Stimulated activated naive CD4-positive, alpha-beta T cell treated with Interleukin-2 at 50 U/mL for 16 hours (primary cell): ENCODE data around the gene IL19.
A peak's percentile ranks its signal among the peaks of the same experiment; 100 is the strongest.

Experiments
- DNase-seq: peaks from one replicate; lab custom pipeline; 2025; lab: John Stamatoyannopoulos, UW

The IL19 gene, protein sequence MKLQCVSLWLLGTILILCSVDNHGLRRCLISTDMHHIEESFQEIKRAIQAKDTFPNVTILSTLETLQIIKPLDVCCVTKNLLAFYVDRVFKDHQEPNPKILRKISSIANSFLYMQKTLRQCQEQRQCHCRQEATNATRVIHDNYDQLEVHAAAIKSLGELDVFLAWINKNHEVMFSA

DNA sequence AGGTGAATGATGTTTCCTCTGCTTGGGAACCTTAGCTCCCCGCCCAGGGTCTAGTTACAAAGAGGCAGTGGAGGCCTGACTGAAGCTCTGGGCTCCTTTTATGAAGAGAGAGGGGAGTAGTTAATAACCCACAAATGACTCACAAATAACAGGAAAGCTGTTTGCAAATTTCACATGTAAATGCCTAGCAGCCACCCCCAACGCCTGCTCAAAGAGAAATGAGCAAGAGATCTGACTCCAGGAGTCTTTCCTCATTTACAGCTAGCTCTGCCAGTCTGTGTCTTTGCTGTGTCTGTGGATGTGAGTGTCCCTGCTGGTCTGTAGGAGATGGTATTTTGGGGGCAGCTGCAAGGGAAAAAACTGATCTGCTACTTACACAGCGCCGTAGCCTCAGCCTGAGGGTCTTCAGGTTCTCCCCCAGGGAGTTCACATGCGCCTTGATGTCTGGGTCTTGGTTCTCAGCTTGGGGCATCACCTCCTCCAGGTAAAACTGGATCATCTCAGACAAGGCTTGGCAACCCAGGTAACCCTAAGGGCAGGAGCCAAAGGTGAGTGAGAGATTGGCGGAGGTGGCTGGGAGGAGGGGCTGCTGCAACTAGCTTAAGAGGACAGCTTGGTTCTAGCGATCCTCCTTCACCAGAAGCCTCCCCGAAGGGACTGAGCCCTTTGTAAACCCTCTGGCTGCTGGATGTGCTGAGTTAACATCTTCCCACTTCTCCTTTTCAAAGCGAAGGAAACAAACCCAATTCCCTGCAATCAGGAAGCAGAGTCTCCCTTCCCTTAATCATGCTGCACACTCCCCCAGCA is at the start of gene IL19:
Gene IL19, plus strand, starts transcription at position 243 of the 807 bp plus-strand sequence. CDS start 65,890 bp downstream, outside the sequence.
- peak; percentile 20 for DNase-seq

DNA sequence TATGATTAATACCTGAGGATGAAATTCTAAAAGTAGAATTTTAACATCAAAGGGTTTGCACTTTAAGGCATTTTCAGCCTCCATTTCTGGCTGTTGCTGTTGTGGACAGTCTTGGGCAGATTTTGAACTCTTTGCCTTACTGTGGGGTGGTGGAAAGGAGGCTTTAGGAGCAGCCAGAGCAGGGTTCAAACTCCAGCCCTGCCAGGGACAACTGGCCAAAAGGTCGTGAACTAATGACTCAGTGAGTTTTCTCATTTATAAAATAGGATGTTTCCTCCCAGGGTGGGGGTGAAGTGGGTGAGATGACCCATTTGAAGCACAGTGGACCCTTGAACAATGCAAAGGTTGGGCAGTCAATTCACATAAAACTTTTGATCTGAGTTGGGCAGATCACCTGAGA is 49.1 kb upstream of the IL19 start:
- no peak for DNase-seq

DNA sequence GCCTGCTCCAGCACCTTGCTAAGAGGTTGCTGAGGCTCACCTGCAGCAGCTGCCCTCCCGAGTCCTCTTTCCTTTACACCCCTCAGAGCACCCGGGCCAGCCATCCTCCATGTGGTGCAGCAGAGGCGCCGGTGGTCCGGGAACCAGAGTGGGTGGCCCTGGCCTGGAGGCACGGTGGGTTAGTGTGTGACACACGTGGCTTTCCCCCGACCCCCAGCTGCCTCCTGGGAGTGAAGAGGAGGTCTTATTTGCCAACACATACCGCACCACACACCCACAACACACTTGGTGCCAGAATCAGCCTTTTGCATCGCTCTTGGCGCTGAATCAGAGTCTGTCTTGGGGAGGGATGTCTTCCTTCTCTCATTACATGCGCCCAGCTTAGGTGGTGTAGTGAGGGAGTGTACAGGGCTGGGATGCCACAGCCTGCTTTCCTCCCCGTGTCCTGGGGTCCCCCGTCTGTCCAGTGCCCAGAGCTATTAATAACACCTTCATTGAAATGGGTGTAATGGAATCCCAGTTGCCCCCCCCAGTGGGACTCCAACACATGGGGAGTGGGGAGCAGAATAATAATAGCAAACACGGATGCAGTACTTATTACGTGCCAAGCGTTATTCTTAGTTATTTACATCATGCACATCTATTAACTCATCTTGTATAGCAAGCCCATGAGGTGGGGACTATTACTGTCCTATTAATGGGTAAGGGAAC is 47.7 kb upstream of the IL19 start:
- DNase-seq, result no peak

DNA sequence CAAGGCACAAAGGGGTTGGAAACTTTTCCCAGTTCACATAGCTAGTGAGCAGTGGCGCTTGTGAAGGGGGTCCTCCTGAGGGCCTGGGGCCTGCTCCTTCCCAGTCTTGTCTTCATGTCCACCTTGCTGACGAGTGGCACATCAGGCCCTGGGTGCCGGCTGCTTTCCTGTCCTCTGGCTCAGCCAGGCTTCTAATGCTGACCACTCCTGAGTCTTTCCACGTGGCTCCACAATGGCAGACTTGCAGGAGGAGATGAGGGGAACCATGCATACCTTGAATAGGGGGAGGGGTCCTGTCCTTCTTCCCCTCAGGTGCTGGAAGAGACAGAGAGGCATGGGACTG is 47.1 kb upstream of the IL19 start:
- DNase-seq, result no peak

DNA sequence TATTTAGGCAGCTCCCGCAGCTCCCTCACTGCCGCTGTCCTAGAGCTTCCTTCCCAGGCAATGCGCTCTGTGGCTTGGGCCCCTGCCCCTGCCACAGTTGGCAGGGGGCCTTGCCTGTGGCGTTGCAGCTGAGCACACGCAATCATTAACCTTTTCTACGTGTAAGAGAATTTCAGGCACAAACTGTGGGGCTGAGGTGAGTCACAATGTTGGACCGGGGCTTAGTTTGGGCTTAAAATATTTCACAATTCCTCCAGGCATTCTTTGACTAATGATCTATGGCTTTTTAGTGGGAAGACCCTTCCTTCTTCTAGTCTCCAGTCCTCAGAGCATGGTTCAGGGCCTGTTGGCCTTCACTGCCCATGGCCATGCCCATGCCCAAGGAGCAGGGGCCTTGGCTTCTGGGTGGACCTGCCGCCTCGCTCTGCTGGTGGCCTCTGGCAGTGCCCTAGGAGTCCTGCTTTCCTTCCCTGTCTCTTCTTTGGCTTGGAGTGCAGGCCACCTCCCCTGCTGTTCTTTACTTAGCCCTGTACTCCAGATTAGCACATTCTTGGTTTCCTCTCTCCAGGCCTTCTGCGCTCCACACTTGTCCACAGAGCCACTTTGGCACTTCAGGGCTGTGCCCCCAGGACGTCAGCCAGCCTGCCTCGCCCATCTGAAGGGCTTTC is 46.6 kb upstream of the IL19 start:
- no peak for DNase-seq

DNA sequence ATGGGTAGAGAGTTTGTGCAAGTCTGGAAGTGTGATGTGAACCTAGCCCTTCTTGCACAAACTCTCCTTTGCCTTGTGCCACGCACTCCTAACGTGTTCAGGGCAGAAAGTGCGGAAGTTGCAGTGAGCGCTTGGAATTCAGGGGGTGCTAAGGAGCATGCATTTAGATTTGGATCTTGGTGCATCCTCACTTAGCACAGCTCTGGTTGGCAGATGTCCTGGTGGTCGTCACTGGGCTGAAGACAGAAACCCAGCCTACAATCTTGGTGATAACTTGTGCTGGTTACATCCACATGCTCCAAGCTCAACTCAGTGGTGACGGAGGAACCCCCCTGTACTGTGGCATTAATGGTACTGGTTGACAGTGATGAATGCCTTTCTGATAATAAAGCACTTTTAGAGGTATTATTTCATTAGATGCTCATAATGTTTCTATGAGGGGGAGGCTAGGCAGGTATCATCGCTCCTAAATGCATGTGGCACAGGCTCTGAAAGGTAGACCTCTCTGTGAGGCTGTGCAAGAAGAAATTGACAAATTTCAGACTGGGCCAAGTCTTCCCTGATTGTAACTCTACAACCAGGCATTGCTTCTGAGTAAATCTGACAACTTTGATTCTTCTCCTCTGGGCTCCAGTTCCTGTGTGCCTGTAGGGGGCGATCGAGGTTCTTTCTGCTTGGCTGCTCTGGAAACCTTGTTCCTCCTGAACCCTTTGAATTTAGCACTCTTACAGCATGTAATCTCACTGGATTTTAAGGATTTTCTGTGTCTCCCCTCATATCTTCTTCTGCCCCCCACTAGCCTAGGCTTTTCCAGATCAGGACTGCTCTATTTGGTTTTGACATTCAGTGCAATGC is 45.2 kb upstream of the IL19 start:
- peak; percentile 36 for DNase-seq

DNA sequence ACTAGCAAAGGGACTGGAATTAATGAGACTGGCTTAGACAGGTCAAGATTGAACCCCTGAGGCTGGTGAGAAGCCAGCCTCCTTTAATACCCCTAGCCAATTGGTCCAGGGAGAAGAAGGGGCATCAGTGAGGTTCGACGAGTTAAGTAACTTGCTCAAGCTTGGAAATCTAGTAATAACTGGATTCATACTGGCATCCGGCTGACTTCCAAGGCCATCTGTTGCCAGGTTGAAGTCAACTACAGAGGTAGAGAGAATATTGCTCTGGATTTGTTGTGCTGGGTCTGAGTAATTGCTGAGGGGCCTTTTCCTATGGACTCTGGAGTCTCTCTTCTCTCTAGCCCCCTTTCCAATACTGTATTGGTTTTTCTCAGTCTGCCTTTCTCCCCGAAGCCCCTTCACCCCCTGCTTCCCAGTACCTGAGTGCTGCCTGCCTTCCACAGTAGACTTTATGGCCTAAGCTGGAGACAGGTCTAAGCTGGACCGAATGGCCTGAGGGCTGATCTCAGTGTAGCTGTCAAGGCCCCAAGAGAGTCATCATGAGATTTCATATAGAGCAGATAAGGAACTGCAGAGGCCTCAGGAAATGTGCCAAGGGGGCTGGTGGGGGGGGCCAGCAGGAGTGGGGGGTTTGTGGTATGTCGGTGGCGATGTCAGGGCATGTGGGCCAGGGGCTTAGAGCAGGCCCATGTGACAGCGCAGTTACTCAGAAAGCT is 42.4 kb upstream of the IL19 start:
- no peak for DNase-seq

DNA sequence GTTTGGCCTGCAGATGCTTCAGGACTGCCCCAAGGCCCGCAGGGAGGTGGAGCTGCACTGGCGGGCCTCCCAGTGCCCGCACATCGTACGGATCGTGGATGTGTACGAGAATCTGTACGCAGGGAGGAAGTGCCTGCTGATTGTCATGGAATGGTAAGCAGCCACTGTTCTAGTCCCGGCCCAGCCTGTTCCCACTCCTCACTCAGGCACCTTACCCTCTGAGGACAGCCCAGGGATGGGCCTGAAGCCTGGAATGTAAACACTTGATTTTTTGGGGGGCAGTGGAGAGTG is 41.9 kb upstream of the IL19 start:
- no peak for DNase-seq

DNA sequence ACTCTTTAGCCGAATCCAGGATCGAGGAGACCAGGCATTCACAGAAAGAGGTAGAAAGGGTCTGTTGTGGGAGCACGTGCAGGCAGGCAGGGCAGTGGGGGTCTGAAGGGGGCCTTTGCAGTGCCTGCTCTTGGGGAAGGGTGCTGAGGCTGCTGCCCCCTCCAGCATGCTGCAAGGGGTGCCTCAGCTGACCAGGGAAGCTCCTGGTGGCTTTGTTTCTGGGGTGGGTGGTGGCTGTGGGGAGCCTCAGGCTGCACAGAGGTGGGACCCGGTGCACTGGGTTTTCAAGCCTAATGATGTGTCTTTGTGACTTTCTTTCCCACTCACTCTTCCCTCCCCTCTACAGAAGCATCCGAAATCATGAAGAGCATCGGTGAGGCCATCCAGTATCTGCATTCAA is 41.5 kb upstream of the IL19 start:
- DNase-seq, result no peak

DNA sequence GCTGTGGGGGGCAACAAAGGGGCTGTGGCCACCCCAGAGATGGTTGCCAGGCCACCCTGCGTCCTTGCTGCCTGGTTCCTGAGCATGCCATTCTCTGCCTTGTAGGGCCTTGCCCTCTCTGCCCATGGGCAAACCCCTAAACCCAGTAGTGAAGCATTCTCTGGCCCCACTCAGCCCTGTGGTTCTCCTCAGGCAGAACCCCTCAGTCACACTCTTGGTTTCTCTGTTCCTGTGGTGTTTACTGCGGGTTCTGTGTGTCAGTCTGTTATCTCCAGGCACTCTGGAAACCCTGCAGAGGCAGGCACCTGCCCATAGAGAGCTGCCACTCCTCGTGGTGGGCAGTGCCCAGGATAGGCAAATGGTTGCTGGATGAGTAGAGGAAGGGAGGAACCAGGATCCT is 41.1 kb upstream of the IL19 start:
- DNase-seq, result no peak

DNA sequence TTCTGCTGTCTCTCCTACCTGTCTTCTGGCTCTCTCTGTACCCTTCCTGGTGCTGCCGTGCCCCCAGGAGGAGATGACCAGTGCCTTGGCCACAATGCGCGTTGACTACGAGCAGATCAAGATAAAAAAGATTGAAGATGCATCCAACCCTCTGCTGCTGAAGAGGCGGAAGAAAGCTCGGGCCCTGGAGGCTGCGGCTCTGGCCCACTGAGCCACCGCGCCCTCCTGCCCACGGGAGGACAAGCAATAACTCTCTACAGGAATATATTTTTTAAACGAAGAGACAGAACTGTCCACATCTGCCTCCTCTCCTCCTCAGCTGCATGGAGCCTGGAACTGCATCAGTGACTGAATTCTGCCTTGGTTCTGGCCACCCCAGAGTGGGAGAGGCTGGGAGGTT is 38.1 kb upstream of the IL19 start:
- DNase-seq, result no peak

DNA sequence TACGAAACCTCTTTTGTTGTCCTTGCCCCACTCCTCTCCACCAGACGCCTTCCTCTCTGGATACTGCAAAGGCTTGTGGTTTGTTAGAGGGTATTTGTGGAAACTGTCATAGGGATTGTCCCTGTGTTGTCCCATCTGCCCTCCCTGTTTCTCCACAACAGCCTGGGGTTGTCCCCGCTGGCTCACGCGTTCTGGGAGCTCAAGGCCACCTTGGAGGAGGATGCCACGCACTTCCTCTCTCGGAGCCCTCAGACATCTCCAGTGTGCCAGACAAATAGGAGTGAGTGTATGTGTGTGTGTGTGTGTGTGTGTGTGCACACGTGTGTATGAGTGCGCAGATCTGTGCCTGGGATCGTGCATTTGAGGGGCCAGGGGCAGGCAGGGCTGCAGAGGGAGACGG is 37.6 kb upstream of the IL19 start:
- DNase-seq, result no peak

DNA sequence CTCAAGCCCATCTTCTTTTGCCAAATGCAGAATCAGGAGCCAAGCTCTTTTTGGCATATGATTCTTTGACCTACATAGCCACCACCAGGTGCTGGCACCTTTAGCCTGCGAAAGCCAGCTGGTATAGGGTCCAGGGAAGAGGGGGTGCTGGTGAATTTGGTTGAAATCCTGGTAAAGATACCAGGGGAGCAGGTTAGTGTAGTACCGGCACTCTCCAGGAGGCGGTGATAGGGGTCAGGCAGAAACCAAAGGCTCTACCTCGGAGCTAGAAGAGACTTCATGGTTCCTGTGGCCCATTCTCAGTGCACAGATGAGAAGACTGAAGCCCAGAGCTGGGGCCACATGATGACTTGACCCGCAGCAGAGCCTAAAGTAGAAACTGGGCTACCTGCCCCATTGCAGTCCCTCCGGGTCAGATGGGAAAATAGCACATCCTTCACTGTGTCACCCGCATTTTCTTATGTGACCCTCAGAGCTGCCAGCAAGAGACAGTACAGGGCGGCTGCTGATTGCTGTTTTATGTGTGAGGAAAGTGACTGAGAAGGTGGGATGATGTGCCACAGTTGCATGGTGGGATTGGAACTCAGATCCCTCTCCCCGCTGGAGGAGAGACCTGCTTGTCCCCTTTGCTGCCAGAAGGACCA is 36.0 kb upstream of the IL19 start:
- peak; percentile 71 for DNase-seq

DNA sequence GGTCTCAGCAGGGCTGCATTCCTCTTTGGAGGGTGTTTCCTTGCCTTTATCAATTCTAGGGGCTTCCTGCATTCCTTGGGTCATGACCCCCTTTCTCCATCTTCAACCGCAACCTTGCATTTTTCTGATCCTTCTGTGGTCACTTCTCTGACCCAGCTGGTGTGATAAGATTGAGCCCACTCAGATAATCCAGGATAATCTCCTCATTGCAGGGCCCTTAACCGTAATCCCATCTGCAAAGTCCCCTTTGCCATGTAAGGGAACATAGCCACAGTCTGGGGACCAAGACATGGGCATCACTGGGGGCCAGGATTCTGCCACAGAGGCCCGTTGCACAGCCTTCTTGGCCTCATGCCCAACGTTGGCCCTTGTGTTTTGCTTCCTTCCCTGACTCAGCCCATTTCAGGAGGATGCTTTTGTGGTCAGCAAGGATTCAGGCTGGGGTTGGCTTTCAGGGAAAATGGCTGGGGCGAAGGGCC is 35.0 kb upstream of the IL19 start:
- DNase-seq, result no peak

DNA sequence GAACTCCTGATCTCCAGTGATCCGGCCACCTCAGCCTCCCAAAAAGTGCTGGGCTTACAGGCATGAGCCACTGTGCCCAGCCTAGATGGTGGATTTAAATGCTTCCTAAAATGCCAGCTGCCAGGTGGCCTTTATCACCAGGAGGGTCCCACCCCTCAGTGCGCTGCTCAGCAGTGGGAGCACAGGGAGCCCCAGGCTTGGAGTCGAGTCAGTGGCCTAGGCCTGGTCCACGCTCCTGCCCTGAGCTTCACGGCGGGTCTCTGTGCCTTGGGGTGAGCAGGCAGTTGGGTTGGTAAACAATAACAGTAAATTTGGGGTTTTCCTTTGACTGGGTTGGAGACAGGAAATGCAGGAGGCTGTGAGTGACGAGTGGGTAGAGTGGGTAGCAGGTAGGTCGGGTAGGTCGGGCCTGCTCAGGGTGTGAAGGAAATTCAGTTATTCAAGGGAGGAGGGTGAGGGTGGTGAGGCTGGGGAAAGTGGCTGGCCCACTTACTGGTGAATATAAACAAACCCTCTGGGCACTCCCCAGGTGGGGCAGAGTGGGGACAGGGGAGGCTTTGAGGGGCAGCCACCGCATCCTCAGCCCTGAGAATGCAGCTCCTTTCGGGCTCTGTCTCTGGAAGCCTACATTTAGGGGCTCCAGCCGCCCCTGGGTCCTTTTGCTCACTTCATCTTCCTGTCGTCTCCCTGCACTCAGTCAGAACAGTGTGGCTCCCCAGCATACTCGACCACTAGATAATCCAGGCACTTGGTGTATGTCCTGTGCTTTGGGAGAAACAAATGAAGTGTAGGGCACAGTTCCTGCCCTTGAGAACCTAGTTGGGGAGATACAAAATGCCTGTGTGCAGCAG is 33.5 kb upstream of the IL19 start:
- peak; percentile 38 for DNase-seq

DNA sequence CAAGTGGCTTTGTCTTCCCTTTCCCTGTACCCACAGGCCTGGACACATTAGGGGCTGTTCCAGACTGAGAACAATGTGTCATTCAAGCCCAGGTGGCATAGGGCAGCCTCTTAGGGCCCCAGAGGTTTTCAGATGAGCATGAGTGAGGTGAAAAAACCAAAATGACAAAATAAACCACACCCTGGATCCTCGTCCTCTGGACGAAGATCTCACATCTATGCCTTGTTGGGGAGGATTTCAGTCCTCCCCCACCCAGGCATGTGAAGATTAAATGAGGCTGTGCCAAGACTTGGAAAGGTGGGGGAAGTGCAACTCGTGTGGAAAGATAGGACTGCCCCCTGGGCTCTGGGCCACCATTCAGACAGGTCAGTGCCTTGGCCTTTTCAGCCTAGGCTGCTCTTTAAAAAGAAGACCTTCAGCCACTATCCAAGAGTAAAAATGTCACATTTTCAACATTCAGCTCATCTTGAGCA is 32.8 kb upstream of the IL19 start:
- DNase-seq, result no peak

DNA sequence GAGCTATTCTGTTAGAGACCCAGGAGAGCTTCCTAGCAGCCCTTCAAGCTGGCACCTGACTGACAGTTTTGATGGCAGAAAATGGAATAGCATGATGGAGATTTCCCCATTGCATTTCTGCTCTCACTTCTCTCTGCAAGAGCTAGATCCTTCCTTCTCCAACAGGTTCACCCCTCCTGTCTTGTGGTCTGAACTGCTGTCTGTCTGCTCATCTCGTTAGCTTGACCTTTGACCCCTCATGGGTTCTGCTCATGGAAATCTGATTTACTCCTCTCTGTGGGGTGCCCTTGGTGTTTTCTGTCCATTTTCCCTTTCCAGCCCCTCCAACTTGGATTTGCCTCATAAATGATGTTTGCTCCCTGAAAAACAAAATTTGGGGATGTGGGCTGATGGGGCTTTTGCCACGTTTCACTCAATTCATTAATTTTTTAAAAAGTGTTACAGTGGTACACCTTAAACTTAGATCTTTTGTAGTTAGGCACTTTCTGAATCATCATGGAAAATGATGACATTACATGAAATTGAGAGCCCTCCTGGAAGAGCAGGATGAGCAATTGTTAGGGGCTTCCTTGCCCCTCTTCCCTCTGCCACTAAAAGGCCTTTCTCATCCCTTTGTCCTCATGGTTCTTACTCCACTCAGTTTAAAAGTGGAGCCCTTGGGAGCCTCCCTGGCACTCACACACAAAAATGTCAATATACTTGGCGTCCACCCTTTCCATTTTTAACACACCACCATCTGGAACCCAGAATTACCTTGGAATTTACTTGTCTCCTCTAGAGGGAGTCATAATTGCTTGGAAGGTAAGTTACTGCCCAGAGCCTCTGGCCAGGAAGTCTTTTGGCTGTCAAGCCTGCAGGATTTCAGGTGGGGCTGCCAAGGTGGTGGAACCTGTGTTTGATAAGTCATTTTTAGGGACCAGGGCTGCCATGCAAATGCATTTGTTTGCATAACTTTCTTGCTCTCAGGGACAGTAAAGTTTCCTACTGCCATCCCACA is 31.9 kb upstream of the IL19 start:
- no peak for DNase-seq

DNA sequence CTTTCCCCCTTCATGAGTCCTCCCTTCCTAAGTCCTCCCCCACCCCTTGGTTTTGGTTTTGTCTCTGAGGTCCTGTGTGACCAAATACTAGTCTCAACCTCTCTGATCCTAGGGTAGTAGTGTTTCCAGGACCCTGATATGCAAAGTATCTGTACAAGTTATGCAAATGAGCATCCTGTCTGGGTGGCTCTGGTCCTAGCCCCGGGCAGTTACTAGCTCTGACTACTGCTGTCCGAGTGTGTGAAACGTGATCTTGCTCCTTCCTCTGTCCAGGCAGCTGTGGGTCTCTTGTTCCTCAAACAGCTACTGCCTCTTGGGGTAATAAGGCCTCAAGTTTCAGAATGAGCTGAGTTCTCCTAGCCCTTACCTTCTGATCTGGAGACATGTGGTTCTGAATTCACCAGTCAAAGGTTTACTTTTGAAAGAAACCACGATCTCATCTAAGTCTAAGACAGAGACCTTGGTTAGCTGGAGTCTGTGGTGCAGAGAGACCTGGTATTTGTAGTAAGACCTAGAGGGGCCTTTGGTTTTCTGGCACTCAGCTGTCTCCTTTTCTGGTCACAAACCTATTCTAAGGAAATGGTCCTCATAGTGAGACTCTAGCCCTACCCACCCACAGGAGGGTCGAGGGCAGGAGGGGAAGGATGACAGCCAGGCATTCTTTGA is 31.0 kb upstream of the IL19 start:
- no peak for DNase-seq
